Fibroblast of skin of scalp (primary cell): ENCODE data around the gene TMEM106C. TPM values are rescaled to one million over a fixed set of nuclear protein-coding genes. Genes with fewer than 3 reads are reported as not detected.
A peak's percentile ranks its signal among the peaks of the same experiment; 100 is the strongest.

Experiments used
- DNase-seq: peaks from one replicate; pipeline ENCODE4 v3.0.0-alpha.2; 2013
- polyA plus RNA-seq, 2 experiments: library from polyadenylated mRNA; unstranded; fragments of 120-200 nt; gene quantifications; one replicate each; pipeline ENCODE4 v1.2.1, GENCODE V29; 2013; ENCODE audit not compliant: insufficient read length in 2 of 2

Gene TMEM106C, protein sequence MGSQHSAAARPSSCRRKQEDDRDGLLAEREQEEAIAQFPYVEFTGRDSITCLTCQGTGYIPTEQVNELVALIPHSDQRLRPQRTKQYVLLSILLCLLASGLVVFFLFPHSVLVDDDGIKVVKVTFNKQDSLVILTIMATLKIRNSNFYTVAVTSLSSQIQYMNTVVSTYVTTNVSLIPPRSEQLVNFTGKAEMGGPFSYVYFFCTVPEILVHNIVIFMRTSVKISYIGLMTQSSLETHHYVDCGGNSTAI
- 52.2 TPM for polyA plus RNA-seq (2013, experiment 1 of 2; ENCODE audit: insufficient read length)
- polyA plus RNA-seq (2013, experiment 2 of 2; ENCODE audit: insufficient read length): 46.1 TPM

DNA sequence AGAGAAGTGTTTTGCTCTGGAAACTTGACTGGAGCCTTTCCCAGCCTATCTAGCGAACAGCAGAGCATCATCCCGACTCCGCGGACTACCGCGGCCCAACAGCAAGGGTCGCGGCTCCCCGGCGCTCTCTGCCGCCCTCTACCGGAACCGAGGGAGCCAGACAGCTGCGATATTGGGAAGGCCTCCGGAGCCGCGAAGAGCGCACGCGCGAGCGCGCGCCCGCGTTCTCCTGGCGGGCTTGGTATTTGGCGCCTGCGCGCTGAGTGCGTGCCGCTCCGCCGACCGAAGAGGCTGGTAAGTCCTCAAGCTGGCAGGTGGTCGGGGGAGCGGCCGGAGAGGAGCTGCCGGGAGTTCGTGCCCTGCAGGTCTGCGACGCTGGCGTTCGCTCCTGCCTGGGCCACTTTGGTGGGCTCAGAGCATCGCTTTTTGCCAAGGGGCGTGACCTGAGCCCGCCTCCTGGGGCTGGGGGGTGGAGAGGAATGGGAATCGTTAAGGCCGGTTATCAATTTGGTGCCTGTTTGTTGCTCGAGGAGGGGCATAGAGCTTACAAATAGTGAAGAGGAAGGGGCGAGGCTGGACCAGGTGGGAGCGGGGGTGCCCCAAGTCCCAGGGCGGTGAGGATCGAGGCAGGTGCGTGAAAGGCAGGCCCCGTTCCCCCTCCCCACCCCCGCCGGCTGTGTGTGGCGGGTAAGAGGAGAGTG lies at the start of gene TMEM106C:
Gene TMEM106C (plus strand): TSS at position 257 of the 701 bp plus-strand sequence. CDS start 641 bp downstream, outside the sequence.
- peak; percentile 88 for DNase-seq

DNA sequence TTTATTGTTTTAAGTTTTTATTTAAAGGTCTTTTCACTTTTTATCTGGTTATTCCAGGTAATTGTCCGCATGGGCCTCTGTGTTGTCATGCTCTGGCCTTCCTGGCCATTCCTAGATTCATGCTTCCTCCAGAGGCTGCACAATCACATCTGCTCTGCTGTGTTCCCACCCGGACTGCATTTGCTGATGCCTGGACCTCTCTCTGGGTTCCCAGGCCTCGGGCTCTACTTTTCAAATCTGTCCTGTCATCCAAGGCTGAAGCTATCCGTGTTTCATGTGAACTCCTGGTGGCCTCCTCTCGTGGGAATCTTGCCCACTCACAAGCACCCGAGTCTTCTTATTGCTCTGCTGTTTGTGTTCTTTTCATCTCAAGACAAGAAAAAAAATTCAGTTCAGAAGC lies 42.5 kb upstream of the TMEM106C start:
- no peak for DNase-seq

DNA sequence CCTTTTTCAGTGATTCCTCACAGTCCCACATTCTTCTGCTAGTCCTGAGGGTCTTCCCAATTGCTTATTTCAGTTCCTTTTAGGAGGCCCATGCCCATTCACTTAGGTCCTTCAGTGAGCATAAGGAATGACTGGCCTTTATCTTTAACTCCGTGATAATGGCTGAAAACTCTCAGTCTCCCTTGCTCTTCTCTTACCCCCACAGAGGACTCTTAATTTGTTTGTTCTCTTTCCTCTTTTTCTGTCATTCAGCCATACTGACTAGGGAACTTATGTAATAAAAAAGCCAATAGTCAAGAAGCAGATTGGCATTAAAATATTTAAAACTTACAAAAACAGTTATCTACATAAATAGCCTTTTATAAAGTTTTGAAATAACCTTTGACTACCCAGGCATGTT lies 41.5 kb upstream of the TMEM106C start:
- DNase-seq: no peak

DNA sequence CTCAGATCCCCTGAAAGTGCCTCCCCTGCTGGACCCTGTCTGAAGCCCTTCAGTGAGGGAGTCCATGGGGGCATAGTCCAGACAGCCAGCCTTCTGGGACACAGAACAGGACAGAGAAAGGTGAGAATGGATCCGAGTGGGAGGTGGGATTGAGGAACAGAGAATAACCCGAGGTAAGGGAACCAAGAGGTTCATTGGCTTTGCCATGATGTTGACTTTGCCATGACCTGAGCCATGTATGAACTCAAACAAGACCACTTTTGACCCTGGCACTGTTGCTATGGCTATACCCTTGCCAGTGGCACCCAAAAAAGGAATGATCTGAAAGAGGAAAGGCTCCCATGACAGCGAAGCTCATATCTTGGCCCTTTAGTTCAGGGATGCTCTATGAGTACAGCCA lies 36.0 kb upstream of the TMEM106C start:
- no peak for DNase-seq

DNA sequence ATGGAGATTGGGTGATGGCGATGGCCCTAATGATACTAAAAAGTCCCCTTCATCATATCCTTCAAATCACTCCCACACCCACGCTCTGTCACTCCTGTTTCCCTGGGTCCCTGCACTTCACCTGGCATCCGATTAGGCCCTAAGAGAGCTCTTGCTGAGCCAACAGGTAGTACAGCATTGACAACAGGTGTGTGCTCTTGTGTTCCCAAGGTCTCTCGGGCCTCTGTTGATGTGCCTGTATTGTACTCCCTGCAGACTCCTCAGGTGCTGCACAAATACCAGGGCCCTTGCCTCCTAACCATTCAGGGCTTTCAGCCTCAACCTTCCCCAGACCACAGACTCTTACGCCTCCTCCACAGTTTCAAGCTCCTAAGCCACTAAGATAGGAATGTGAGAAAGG lies 32.8 kb upstream of the TMEM106C start:
- no peak for DNase-seq

DNA sequence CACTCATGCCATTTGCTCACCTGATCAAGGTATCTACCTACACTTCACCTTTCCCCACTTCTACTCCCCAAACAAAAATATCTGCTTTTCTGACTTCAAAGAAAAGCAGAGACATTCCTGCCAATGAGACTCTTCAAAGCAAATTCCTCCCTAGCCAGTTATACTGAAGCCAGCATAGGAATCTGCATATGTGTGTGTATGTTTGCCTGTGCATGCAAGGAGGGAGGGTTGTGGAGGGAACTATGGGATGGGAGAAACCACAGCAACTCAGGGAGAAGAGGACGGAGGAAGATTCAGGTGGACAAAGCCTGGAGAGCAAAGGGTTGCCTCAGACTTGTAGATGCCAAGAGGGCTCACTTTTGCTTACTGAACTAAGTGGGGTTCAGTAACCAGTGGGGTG lies 32.2 kb upstream of the TMEM106C start:
- DNase-seq: no peak

DNA sequence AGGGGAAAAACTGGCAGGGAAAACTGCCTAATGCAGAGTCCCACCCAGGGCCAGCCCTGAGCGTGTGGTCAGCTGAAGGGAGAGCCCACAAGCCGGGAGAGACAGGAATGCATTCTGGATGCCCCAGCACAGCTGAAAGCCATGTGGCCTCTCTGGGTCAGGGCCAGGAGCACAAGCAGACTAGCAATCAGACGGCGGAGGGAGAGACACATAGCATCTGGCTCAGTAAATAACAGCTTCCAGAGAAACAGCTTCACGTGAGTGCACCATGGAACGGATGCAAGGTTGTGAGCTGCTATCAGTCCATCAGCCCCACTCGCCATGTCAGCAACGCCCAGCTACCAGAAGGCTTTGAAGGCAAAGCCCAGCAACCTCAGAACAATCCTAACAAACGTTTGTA lies 28.2 kb upstream of the TMEM106C start:
- DNase-seq: peak; percentile 80

DNA sequence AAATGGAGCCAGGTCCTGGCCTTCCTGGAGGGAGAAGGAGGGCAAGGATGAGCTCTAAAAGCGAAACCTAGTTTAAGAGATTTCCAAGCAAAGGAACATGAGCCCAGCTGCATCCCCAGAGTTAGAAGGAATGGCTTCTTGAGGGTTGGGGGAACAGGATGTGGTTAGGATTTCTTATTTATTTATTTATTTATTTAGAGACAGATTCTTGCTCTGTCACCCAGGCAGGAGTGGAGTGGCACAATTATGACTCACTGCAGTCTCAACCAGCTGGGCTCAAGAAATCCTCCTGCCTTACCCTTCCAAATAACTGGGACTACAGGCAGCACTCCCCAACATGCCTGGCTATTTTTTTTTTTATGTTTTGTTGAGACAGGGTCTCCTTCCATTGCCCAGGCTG lies 25.3 kb upstream of the TMEM106C start:
- DNase-seq: peak; percentile 75

DNA sequence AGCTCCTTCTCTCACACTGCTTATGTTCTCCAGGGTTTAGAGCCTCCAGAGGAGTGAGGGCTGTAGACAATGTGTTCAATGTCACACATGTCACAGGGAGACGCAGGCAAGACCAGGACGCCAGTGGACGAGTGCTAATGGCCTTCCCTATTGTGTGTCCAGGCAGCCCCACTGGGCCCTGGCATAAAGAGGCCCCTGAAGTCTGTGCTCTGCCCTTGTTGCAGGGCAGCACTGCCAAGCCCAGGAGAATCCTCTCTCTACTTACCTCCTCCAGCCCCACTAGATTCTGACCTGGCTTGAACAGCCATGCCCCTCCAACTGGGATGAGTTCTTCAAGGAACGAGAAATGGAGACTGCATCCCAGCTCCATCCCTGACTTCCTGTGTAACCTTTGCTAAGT lies 24.8 kb upstream of the TMEM106C start:
- no peak for DNase-seq

DNA sequence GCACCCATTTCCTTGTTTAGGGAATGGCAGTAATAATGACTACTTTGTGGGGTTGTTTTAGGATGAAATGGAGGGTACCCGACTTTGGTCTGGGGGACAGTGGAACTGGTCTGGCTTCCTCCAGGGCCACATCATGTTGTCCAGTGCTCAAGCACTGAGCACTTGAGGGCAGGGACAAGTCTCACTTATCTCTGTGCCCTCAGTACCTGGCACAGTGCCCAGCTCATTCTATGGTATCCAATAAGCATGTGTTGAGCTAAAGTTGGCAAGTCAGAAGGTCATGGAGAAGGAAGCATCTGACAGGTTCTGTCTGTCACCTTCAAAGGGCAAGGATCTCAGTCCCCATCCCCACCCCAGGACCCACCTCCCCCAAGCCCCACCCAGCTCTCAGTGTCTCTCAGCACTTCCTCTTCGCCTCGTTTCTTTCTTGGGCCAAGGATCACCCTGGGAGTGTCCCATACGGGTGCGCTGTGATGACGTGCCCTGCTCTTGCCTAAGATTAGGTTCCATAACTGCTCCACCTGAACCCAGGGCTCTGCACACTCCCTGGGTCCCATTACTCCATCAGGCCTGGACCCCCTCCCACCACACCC lies 24.3 kb upstream of the TMEM106C start:
- DNase-seq: no peak

DNA sequence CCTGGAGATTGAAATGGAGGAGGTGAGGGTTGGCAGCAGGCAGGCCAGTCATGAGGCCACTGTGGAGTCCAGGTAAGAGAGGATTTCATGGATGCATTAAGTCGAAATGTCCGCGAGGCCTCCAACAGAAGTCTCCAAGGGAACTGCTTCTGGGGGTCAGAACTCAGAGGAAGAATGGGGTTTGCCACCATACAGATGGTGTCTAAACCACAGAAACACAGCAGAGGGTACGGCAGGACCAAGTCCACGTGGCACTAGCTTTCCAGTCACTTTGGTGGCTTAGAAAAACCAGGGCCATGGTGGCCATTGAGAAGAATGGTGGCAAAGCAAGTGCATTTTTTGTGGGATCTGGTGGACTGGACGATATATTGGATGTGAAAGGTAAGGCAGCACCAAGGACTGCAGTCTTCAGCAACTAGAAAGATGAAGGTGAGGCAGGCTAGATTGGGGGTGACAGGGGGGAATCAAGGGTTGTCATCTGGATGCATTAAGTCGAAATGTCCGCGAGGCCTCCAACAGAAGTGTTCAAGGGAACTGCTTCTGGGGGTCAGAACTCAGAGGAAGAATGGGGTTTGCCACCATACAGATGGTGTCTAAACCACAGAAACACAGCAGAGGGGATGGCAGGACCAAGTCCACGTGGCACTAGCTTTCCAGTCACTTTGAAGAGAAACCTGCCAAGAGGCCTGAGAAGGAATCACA lies 22.5 kb upstream of the TMEM106C start:
- no peak for DNase-seq

DNA sequence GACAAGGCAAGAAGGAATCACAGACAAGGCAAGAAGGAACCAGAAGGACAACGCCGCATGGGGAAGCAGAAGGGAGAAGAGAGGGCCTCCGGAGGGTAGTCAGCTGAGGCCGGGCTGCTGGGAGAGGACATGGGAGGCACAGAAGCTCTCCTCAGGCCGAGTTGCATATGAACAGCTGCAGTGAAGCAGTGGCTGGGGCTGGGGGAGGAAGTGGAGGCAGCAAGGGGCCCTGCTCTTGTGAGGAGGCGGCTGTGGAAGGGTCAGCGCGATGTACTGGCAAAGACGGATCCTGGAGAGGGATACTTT lies 22.0 kb upstream of the TMEM106C start:
- DNase-seq: no peak

DNA sequence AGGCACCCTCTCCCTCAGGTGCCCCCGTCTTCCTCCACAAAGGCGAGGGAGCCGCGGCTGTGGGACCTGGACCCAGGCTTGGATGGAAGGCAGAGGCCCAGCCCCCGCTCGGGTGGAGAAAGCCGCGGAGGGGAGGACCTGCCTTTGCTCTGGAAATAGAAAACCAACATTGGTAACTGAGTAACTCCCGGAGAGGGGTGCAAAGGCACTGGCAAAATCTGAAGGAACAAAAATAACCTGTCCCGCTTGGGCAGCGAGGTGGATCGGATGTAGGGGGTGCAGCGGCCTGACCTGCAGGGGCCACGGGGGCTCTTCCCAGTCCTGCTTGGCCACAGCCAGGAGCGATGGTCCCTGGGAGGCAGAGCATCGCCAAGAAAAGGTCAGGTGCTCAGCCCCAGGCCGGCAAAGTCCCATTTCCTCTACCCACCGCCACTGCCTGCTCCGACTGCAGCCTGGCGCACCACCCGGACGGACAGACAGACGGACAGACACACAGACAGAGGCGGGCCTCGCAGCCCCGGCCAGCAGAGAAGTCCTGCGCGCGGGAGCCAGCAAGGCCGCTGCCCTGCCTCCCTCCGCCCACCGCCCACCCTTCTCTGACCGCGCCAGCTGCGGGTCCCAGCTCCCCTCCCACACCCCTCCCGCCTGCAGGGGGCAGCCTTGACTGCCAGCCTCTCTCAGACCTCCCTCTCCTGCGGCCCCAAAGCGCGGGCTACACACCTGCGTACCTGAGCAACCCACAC lies 21.4 kb upstream of the TMEM106C start:
- no peak for DNase-seq

DNA sequence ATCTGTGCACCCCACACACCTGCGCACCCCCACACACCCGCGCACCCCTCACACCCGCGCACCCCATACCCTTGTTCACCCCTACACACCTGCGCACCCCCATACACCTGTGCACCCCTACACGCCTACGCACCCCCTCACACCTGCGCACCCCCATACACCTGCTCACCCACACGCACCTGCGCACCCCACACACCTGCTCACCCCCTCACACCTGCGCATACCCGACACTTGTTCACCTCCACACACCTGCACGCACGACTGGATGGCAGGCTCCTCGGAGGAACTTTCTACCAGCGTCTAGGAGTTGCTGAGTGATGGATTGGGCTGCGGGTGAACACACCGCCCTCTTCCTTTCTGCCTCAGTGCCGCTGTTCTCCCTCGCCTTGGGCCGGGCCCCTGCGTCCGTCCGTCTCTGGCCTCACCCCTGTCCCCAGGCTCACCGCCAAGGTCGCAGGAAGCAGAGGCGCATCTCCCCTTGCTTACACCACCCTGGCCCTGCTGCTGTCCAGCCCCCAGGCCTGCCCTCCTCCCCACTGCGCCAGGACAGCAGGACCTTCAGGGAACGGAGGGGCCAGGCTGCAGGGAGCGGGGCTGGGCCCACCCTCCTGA lies 20.7 kb upstream of the TMEM106C start:
- DNase-seq: no peak

DNA sequence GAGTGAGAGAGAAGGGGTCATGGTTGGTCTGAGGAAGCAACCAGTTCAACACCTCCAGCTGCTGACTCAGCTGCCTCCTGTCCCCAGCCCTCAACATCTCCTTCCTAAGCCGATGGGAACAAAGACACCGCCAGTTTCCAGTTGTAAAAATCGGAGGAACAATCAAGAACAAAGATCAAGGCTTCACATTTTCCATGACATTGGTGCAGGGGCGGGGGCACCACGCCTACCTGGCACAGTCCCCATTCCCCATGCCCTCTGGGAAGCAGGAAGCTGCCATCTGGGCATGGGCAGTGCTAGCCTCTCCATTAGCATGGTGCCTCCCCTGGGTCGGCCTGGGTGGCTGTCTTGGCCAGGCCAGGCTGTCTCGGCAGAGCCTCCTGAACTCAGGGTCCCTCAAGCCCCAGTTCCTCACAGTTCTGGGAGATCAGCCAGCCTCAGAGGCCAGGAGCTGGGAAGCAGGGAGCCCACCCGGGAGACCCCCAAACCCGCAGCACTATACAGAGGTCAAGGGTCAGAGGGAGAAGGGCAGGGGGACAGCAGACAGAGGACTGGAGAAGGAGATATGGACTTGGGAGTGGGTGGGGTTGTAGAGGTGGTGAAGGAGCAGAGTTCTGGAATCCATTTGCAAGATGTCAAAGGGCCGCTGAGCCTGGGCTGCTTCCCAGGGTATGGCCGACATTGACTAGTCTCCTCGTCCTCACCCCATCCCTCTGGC lies 19.6 kb upstream of the TMEM106C start:
- DNase-seq: no peak

DNA sequence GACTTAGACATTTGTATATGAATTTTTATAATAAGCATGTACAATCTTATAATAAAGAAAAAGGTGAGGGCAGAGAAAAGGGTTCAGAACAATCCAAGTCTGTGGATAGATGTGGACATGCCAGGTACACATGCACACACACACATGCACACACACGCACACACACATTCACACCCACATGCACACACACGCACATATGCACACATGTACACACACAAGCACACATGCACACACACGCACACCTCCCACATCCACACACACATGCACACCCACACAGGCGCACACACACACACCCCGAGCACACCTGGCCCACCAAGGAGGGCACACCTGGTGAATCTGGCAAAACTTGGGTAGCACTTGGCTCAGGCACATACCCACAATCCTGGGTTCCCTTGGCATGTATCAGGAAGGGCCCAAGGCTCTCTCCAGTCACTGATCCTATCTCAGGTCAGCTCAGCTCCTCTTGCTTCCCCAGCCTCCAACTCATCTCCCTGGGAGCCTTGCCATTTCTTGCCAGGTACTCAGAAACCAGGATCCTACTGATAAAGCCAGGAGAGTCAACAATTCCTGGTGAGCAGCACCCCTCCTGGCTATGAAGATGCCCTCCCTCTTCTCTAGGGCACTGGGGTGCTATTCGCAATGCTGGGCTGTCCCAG lies 18.6 kb upstream of the TMEM106C start:
- no peak for DNase-seq

DNA sequence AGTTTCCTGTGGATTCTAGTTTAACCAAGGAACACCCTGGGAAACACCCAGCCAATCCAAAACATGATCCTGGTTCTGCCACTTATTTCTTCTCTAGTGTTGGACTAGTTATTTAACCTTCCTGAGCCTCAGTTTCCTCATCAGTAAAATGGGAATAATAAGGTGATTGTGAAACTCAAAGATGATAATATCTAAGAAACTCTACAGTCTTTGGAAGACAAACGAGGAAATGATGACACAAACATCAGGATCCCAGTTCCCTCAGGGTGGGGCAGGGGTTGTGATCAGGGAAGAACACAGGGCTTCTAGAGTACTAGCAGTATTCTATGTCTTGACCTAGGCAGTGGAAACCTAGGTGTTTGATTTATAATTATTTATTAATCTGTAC lies 18.1 kb upstream of the TMEM106C start:
- no peak for DNase-seq

DNA sequence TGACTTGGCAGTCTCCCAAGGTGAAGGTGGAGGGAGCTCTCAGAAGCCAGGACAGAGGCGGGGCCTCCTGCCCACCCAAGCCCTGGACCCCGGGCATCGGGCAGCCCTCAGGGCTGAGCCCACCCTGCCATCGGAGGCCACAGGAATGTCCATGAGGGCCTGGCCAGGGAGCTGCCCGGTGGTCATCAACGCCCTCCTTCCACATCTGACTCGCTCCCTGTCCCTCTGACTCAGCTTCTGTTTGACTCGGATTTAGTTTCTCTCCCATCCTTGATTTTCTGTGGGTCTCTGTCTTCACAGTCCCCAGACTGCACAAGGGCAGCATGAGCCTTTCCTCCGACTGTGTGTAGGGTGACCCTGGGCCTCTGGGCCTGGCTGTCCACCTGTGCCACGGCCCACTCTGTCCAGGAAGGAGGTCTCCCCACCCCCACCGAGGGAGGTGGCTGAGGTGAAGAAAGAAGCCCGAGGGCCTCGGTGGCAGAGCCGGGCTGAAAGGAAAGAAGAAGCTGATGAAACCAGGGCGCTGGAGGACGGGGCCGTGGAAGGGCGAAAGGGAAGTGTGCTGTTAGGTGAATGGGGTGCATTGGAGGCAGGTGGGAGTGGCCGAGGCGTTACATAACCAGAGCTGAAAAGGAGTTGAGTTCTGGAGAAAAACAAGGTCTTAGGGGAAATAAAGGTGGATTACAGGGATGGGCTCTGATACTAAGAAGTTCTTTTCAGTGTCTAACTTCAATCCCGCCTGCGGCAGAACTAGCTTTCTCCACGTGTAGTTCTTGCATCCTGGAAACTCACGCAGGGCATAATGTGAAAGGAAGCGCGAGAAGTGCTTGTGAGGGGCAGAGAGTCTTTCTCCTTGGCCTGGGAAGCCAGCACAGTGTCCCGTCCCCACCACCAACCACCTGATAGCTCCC lies 16.7 kb upstream of the TMEM106C start:
- peak; percentile 51 for DNase-seq

DNA sequence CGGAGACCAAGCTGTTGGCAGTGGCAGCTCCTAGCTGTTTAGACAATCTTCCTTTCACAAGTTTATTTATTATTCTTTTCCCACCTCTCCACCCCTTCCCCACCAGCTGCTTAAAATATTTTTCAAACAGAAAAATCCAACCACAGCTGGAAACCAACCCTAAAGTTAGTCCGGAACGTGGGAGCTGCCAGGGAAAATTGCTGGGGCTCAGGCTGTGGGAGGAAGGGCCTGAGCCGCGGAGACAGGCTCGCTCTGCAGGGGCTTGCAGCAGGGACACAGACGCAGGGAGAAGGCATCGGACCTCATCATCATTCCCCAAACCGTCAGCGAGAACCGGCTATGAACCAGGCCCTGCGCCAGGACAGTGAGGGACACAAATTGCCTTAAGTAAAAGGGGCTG lies 16.1 kb upstream of the TMEM106C start:
- DNase-seq: peak; percentile 61
